ENCODE results near the gene XPO4. TPM values are rescaled to one million over a fixed set of nuclear protein-coding genes. Genes with fewer than 3 reads are reported as not detected.

Gene XPO4
- total RNA-seq, 1 donor from 2014 or later = 19.9 TPM

DNA sequence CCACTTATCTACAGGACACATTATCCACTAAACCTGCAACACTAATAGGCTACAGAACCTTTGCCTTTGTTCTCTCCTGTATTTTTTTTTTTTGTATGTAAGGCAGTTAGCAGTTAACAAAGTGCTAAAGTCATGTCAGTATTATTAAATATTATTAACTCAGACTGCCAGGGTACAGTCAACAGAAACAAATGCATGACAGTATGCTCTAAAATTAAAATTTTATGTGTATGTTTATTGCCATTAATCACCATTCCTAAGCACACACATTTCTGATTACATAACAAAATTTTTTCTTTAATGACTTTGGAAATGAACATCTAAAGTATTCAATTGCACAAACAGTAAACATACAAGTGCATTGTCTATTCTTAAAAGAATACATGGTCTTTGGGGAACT lies 41.7 kb downstream of the XPO4 start:
- Histone ChIP-seq H3K4me2 (ENCODE audit: low read length) (no peak overlapping the region), H3K79me2 (ENCODE audit: insufficient read depth, low read length) (peaks cover 8% of the 10 kb centered on the region), H3K36me3 (ENCODE audit: insufficient read depth, low read length) (peaks cover 3% of the 10 kb centered on the region), H3K27ac (ENCODE audit: low read depth, low read length) (no peak overlapping the region), H3K4me1 (ENCODE audit: insufficient read depth, low read length) (no peaks in the 10 kb centered on the region), H4K20me1 (ENCODE audit: insufficient read depth, low read length) (peaks cover 9% of the 10 kb centered on the region), H3K9me3 (ENCODE audit: insufficient read depth, low read depth, low read length) (no peaks in the 10 kb centered on the region), H3K4me3 (ENCODE audit: insufficient read depth, low read depth, low read length) (no peak overlapping the region), H3K27me3 (ENCODE audit: insufficient read depth, low read length) (no peaks in the 10 kb centered on the region), H2AFZ (ENCODE audit: low read depth, low read length) (no peak overlapping the region), H3K9ac (ENCODE audit: low read length) (no peak overlapping the region)
- H3K27me3 Mint-ChIP-seq (ENCODE audit: low read depth, unreplicated experiment) = no peaks in the 10 kb centered on the region
- peaks cover 6% of the 10 kb centered on the region for H3K36me3 Mint-ChIP-seq (ENCODE audit: low read depth, unreplicated experiment)
- H3K4me1 Mint-ChIP-seq (ENCODE audit: low read depth, unreplicated experiment) = peaks cover 3% of the 10 kb centered on the region
- FAIRE-seq = no peak
- DNase-seq (ENCODE audit: low read depth) = no peak
- TF ChIP-seq, protein P1, sequence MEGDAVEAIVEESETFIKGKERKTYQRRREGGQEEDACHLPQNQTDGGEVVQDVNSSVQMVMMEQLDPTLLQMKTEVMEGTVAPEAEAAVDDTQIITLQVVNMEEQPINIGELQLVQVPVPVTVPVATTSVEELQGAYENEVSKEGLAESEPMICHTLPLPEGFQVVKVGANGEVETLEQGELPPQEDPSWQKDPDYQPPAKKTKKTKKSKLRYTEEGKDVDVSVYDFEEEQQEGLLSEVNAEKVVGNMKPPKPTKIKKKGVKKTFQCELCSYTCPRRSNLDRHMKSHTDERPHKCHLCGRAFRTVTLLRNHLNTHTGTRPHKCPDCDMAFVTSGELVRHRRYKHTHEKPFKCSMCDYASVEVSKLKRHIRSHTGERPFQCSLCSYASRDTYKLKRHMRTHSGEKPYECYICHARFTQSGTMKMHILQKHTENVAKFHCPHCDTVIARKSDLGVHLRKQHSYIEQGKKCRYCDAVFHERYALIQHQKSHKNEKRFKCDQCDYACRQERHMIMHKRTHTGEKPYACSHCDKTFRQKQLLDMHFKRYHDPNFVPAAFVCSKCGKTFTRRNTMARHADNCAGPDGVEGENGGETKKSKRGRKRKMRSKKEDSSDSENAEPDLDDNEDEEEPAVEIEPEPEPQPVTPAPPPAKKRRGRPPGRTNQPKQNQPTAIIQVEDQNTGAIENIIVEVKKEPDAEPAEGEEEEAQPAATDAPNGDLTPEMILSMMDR (IDR thresholded peaks at IDR 0.05; ENCODE audit: insufficient read depth, low read depth, low read length) = no peak
- no peak for TF ChIP-seq EZH2 (IDR thresholded peaks at IDR 0.05; ENCODE audit: insufficient read depth, low read length)
- no peak overlapping the region for H3K4me3 Mint-ChIP-seq (ENCODE audit: unreplicated experiment)
- H3K27ac Mint-ChIP-seq (ENCODE audit: unreplicated experiment) = no peak overlapping the region
- H3K9me3 Mint-ChIP-seq (ENCODE audit: unreplicated experiment) = no peaks in the 10 kb centered on the region

DNA sequence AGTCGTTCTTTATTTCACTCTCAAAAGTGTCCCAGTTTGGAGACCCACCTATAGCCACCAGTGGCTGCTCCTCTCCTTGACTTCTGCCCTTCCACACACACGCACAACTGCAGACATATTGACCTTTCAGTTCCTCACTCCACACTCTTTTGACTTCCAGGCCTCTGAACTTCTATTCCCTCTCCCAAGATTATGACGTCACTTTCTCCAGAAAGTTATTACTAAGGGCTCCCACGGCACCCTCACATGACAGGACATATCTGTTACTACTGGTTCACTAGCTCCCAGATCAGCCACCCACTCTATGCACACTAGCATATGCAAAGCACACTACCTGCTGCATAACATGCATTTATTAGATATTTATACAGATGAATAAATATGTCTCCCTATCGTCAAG lies 45.9 kb downstream of the XPO4 start:
- H3K4me3 ChIP-seq (ENCODE audit: insufficient read depth, low read depth, low read length) = no peak overlapping the region
- peaks cover 4% of the 10 kb centered on the region for H3K79me2 ChIP-seq (ENCODE audit: insufficient read depth, low read length)
- Mint-ChIP-seq H3K27me3 (ENCODE audit: low read depth, unreplicated experiment) (no peaks in the 10 kb centered on the region), H3K4me3 (ENCODE audit: unreplicated experiment) (no peak overlapping the region), H3K27ac (ENCODE audit: unreplicated experiment) (no peak overlapping the region), H3K4me1 (ENCODE audit: low read depth, unreplicated experiment) (no peaks in the 10 kb centered on the region), H3K36me3 (ENCODE audit: low read depth, unreplicated experiment) (peaks cover 6% of the 10 kb centered on the region), H3K9me3 (ENCODE audit: unreplicated experiment) (no peaks in the 10 kb centered on the region)
- H3K4me2 ChIP-seq (ENCODE audit: low read length) = no peak overlapping the region
- no peak for DNase-seq (ENCODE audit: low read depth)
- H3K9me3 ChIP-seq (ENCODE audit: insufficient read depth, low read depth, low read length) = no peaks in the 10 kb centered on the region
- no peak overlapping the region for H3K9ac ChIP-seq (ENCODE audit: low read length)
- peaks cover 5% of the 10 kb centered on the region for H3K36me3 ChIP-seq (ENCODE audit: insufficient read depth, low read length)
- H4K20me1 ChIP-seq (ENCODE audit: insufficient read depth, low read length) = peaks cover 6% of the 10 kb centered on the region
- no peak overlapping the region for H3K27ac ChIP-seq (ENCODE audit: low read depth, low read length)
- no peaks in the 10 kb centered on the region for H3K27me3 ChIP-seq (ENCODE audit: insufficient read depth, low read length)
- TF ChIP-seq, protein P1 (IDR thresholded peaks at IDR 0.05; ENCODE audit: insufficient read depth, low read depth, low read length) = no peak
- TF ChIP-seq EZH2 (IDR thresholded peaks at IDR 0.05; ENCODE audit: insufficient read depth, low read length) = no peak
- no peak overlapping the region for H2AFZ ChIP-seq (ENCODE audit: low read depth, low read length)
- FAIRE-seq = no peak
- H3K4me1 ChIP-seq (ENCODE audit: insufficient read depth, low read length) = no peaks in the 10 kb centered on the region

DNA sequence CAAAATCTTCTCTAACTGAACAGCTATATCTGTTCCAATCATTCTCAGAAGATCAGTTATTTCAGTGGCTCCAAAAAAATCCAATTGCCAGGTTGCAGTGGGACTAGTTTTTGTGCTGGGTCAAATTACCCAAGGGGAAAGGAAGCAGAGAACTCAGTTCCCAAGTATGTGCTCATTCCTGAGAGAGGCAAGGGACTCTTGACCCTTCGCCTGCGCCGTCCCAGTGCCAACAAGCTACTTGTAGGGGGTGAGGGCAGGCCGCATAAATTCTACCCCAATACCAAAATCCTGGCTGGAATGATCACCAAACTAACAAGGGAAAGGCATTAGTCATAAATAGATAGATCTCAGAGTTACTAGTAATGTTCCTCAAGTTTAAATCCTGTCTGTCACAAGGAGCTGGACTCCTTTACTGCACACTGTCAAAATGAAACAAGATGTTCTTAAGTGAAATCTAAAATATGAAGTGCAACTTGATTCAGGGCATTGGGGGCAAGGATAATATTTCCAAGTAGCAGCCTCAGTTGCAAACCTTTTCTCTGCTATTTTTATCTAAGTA lies 50.6 kb downstream of the XPO4 start:
- Histone ChIP-seq H4K20me1 (ENCODE audit: insufficient read depth, low read length) (peaks cover 8% of the 10 kb centered on the region), H3K79me2 (ENCODE audit: insufficient read depth, low read length) (peaks cover 4% of the 10 kb centered on the region), H3K27ac (ENCODE audit: low read depth, low read length) (no peak overlapping the region), H3K9me3 (ENCODE audit: insufficient read depth, low read depth, low read length) (no peaks in the 10 kb centered on the region), H3K4me2 (ENCODE audit: low read length) (no peak overlapping the region), H3K4me3 (ENCODE audit: insufficient read depth, low read depth, low read length) (no peak overlapping the region), H3K4me1 (ENCODE audit: insufficient read depth, low read length) (no peaks in the 10 kb centered on the region), H3K9ac (ENCODE audit: low read length) (no peak overlapping the region), H3K27me3 (ENCODE audit: insufficient read depth, low read length) (no peaks in the 10 kb centered on the region), H2AFZ (ENCODE audit: low read depth, low read length) (no peak overlapping the region), H3K36me3 (ENCODE audit: insufficient read depth, low read length) (peaks cover 5% of the 10 kb centered on the region)
- no peaks in the 10 kb centered on the region for H3K9me3 Mint-ChIP-seq (ENCODE audit: unreplicated experiment)
- no peak overlapping the region for H3K27ac Mint-ChIP-seq (ENCODE audit: unreplicated experiment)
- FAIRE-seq (no peak), DNase-seq (ENCODE audit: low read depth) (no peak)
- no peaks in the 10 kb centered on the region for H3K36me3 Mint-ChIP-seq (ENCODE audit: low read depth, unreplicated experiment)
- no peak overlapping the region for H3K4me3 Mint-ChIP-seq (ENCODE audit: unreplicated experiment)
- peaks cover 8% of the 10 kb centered on the region for H3K4me1 Mint-ChIP-seq (ENCODE audit: low read depth, unreplicated experiment)
- TF ChIP-seq, protein P1 (IDR thresholded peaks at IDR 0.05; ENCODE audit: insufficient read depth, low read depth, low read length) = no peak
- TF ChIP-seq EZH2 (IDR thresholded peaks at IDR 0.05; ENCODE audit: insufficient read depth, low read length) = no peak
- no peaks in the 10 kb centered on the region for H3K27me3 Mint-ChIP-seq (ENCODE audit: low read depth, unreplicated experiment)
